Measurements from ENCODE around the gene KCNQ1OT1. TPM values are rescaled to one million over a fixed set of nuclear protein-coding genes. Genes with fewer than 3 reads are reported as not detected.

KCNQ1OT1 gene
- total RNA-seq, 1 donor from 2014 or later: 0.68 TPM

Other genes with a start within 250 kb of the KCNQ1OT1 start
- 1.7 TPM in 2 replicates for gene CDKN1C, start 185.8 kb upstream of the KCNQ1OT1 start, total RNA-seq
- gene PHLDA2, start 229.4 kb upstream of the KCNQ1OT1 start, total RNA-seq: 34.5 and 34.7 TPM in 2 replicates

All from activated T-helper 2 cell treated with anti-CD3 and anti-CD28 coated beads, Interferon-gamma antibody, Interleukin-2, Interleukin-4, amounts not matched to agents 10 μg/mL and 5 μg/mL and 100 μg/mL, durations not matched to agents 14 hours and 24 hours and 36 hours (primary cell).